GOT3 (cell line): ENCODE data around the gene DAPL1.
"Not testable (repeated sequence)": the region's sequence is repeated elsewhere in the genome, so short reads cannot be mapped to it uniquely, and the experiment has no call there.

Source experiments
- DNase-seq: peaks from one replicate; lab custom pipeline; 2025; ENCODE audit warnings: mixed read lengths; lab: John Stamatoyannopoulos, UW

The DAPL1 gene

GRCh38 chr2:158822193-158822592, 27.1 kb downstream of the DAPL1 start:
- no peak for DNase-seq

DNA sequence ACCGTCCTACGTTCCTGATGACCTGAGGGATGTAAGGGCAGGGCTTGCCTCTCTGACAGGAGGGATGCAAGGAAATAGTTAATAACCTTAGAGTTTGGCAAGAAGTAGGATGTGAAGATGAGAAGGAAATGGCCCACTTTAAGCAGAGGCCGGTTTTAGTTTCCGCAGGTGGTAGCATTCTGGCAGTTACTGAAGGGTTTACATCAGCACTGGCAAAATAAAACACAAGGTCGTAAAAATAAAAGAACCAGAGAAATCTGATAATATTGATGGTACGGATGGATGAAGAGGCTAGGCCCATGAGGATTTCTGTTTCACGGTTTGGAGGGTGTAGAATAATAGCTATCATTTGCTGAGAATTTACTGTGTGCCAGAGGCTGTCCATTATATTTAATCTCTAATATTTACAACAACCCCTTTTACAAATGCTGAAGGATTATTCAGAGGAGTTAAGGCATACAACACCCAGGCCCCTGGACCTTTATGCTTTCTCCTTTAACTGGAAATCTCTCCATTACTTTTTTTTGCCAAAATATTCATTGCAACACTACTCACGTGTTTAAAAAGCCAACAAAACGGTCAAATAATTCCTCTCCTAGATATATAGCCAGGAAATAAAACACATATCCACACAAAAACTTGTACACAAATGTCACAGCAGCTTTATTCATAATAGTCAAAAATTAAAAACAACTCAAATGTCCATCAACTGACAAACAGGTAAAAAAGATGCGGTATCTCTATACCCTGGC, 28.5 kb downstream of the DAPL1 start:
- no peak for DNase-seq

DNA sequence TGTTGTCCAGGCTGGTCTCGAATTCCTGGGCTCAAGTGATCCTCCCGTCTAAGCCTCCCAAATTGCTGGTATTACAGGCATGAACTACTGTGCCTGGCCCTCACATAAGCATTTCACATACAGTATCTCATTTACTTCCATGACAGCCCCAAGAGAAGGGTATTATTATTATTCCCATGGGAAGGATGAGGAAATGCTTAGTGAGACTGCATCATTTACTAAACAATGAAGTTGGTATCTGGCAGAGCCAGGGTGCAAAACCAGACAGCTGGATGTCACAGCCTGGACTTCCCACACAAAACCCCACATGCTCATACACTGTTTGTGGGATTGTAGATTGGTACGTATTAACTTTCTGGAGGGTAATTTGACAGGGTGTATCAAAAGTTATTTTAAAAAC, 29.9 kb downstream of the DAPL1 start:
- no peak for DNase-seq

- no peak for DNase-seq
These were observed 31.8 kb downstream of the DAPL1 start for GRCh38 chr2:158826965-158827364.

- no peak for DNase-seq
These were observed 33.5 kb downstream of the DAPL1 start for GRCh38 chr2:158828378-158829164.

GRCh38 chr2:158829167-158829566, 34.0 kb downstream of the DAPL1 start:
- DNase-seq: no peak

DNA sequence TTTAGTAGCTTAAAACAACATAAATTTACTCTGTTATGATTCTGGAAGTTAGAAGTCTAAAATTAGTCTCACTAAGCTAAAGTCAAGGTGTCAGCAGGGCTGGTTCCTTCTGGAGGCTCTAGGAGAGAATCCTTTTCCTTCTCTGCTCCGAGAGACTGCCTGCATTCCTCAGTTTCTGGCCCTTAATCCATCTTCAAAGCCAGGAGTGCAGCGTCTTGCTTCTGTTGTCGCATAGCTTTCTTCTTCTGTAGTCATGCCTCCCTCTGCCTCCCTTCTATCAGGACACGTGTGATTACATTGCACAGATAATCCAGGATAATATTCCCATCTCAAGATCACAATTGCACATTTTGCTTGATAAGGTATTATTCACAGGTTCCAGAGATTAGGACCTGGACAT, 35.1 kb downstream of the DAPL1 start:
- no peak for DNase-seq

DNA sequence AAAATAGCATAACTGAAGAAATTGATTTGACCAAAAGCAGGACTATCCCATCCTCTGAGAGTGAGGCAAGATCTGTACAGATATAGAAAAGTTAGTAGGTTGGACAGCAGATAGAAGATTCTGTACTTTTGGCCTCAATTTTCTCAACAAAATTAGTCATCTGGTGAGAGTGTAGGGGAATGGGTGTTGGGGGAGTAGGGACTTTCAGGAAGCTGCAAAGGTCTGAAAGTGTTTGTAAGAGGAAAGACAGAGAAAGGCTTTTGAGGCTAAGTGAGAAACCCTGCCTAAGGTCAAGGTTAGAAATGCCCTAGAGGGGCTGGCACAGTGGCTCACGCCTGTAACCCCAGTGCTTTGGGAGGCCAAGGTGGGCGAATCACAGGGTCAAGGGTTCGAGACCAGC, 40.3 kb downstream of the DAPL1 start:
- no peak for DNase-seq

DNA sequence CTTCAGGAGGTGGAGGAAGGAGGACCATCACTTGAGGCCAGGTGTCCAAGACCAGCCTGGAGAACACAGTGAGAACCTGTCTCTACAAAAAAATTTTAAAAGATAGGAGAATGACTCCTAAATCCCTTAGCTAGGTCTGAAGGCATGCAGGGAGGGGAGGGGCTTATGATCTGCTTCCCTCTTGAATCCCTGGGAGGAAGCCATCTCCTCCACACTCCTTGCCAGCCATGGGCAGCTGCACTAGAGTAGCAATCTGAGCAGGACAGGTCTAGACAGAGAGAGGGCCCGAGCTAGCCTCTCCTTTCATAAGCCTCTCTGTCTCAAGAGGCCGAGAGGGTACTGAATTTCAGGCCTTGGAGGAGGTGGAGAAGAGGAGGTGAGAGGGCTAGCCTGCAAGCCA, 42.5 kb downstream of the DAPL1 start:
- DNase-seq: no peak

- DNase-seq: no peak
These were observed 46.7 kb downstream of the DAPL1 start for GRCh38 chr2:158841850-158842249.

DNA sequence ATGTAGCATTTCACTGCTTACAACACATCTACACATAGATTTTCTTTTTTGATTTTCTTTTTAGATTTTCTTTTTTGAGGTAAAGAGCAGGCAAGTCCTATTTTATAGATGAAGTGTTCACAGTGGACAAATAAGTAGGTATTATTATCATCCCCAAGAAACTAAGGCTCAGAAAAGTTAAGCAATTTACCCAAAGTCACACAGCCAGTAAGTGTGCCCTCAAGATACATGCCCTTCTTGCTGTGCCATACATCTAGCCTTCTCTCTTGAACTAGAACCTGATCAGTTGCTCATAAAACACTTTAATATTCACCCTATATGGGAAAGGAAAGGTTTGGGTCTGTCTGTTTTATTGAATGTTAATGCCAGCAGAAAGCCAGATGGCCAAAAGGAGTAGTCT, 50.3 kb downstream of the DAPL1 start:
- no peak for DNase-seq

DNA sequence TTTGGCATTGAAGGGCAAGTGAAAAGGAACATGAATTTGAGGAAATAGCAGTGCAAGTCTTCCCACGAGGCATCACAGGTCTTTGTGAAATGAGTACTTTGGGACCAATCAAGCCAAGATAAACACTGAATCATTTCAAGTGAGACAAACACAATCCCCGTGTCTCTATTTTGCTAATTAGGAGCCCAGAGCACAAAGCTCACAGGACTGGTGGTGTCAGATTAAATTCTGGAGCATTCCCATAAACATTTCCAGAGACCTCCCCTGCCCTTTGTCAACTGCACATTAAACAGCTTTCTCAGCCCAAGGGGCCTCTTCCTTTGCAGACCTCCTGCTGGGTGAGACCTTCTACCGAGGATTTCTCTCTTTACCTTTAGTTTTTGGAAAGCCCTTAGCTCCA, 50.7 kb downstream of the DAPL1 start:
- DNase-seq: no peak

GRCh38 chr2:158847526-158847925, 52.4 kb downstream of the DAPL1 start:
- DNase-seq: not testable (repeated sequence)

GRCh38 chr2:158848031-158848970, 53.2 kb downstream of the DAPL1 start:
- not testable (repeated sequence) for DNase-seq

GRCh38 chr2:158860179-158860578, 65.1 kb downstream of the DAPL1 start:
- not testable (repeated sequence) for DNase-seq

- DNase-seq: not testable (repeated sequence)
These were observed 66.5 kb downstream of the DAPL1 start for GRCh38 chr2:158861626-158862025.

GRCh38 chr2:158865469-158865868, 70.4 kb downstream of the DAPL1 start:
- DNase-seq: not testable (repeated sequence)
